Naive thymus-derived CD4-positive, alpha-beta T cell (primary cell): ENCODE measurements around the gene CIAPIN1. TPM values are rescaled to one million over a fixed set of nuclear protein-coding genes. Genes with fewer than 3 reads are reported as not detected.
A peak's percentile ranks its signal among the peaks of the same experiment; 100 is the strongest.

Experiments used
- ATAC-seq: fragments of 150-1000 bp; cut with Tn5 transposase; 2 replicates; pipeline ENCODE4 v1.10.0; 2021; ENCODE audit warnings: mild to moderate bottlenecking, moderate library complexity
- CTCF ChIA-PET: fragments of 350-600 bp; sonication (Branson Sonifier 250); formaldehyde crosslinking; loops from one replicate; lab custom pipeline; 2021; ENCODE audit warnings: antibody characterized with exemption; lab: Charles Lee
- POLR2A ChIA-PET: fragments of 350-600 bp; sonication (Branson Sonifier 250); formaldehyde crosslinking; loops from one replicate; lab custom pipeline; 2021; ENCODE audit warnings: antibody characterized with exemption, inconsistent platforms; lab: Charles Lee
- DNase-seq, 9 donors: peaks; one replicate each; pipeline versions ENCODE4 v3.0.0 to v3.0.0-alpha.2; 2020 to 2022; ENCODE audit warnings: mixed read lengths in 1 of 9
- H3K27ac ChIP-seq: one replicate; pipeline ENCODE4 v1.7.0; 2013; ENCODE audit warnings: mild to moderate bottlenecking, low read depth, low read length, moderate library complexity
- H3K27me3 ChIP-seq, 2 donors: one replicate each; pipeline ENCODE4 v1.7.0; 2013; ENCODE audit warnings: low read length in 2 of 2, mild to moderate bottlenecking in 2 of 2, moderate library complexity in 2 of 2; ENCODE audit not compliant: control insufficient read depth in 2 of 2, insufficient read depth in 2 of 2
- H3K36me3 ChIP-seq, 3 experiments: 1 replicate in 2 of 3; 2 replicates in 1 of 3; pipeline ENCODE4 v1.7.0; 2013; ENCODE audit warnings: low read length in 3 of 3, mild to moderate bottlenecking in 3 of 3, moderate library complexity in 1 of 3; ENCODE audit not compliant: insufficient read depth in 3 of 3, control insufficient read depth in 2 of 3
- H3K4me1 ChIP-seq, 2 donors: one replicate each; pipeline ENCODE4 v1.7.0; 2013; ENCODE audit warnings: low read length in 2 of 2, mild to moderate bottlenecking in 2 of 2, moderate library complexity in 1 of 2; ENCODE audit not compliant: control insufficient read depth in 2 of 2, insufficient read depth in 2 of 2
- H3K4me3 ChIP-seq: 2 replicates; pipeline ENCODE4 v1.7.0; 2013; ENCODE audit warnings: mild to moderate bottlenecking, low read length
- H3K9me3 ChIP-seq, 3 experiments: 1 replicate in 2 of 3; 2 replicates in 1 of 3; pipeline ENCODE4 v1.7.0; 2013; ENCODE audit warnings: low read length in 3 of 3; ENCODE audit not compliant: control insufficient read depth in 2 of 3
- H3K27ac Mint-ChIP-seq, 9 donors: one replicate each; pipeline ENCODE4 v1.8.0; 2020 to 2022; ENCODE audit warnings: mixed read lengths in 9 of 9, mild to moderate bottlenecking in 8 of 9, moderate library complexity in 5 of 9, inconsistent platforms in 2 of 9
- H3K27me3 Mint-ChIP-seq, 5 donors: one replicate each; pipeline ENCODE4 v1.8.0; 2021 to 2022; ENCODE audit warnings: mixed read lengths in 5 of 5, mild to moderate bottlenecking in 1 of 5
- H3K36me3 Mint-ChIP-seq, 5 donors: one replicate each; pipeline ENCODE4 v1.8.0; 2020 to 2022; ENCODE audit warnings: mixed read lengths in 5 of 5, mild to moderate bottlenecking in 3 of 5, inconsistent platforms in 1 of 5
- H3K4me1 Mint-ChIP-seq, 7 donors: one replicate each; pipeline ENCODE4 v1.8.0; 2020 to 2022; ENCODE audit warnings: mixed read lengths in 7 of 7, mild to moderate bottlenecking in 3 of 7, inconsistent platforms in 1 of 7
- H3K4me3 Mint-ChIP-seq, 10 donors: one replicate each; pipeline ENCODE4 v1.8.0; 2020 to 2022; ENCODE audit warnings: mild to moderate bottlenecking in 10 of 10, mixed read lengths in 10 of 10, moderate library complexity in 6 of 10, inconsistent platforms in 2 of 10
- H3K9me3 Mint-ChIP-seq, 11 donors: one replicate each; pipeline ENCODE4 v1.8.0; 2020 to 2022; ENCODE audit warnings: mixed read lengths in 11 of 11, mild to moderate bottlenecking in 4 of 11, inconsistent platforms in 1 of 11, moderate library complexity in 1 of 11
- intact Hi-C, 2 donors: fragments of 100-400 bp; cut with micrococcal nuclease; formaldehyde crosslinking; loops; one replicate each; pipeline ENCODE4 v1.15.1; 2023
- polyA plus RNA-seq, 2 donors: library from polyadenylated mRNA; unstranded; fragments of 300-500 nt; fragmentation: Illumina TruSeq; gene quantifications; one replicate each; pipeline ENCODE4 v1.2.3, GENCODE V29; 2021
- total RNA-seq, 6 experiments: library from RNA in 5 of 6; stranded (reverse) in 5 of 6; gene quantifications; 1 replicate in 5 of 6; 2 replicates in 1 of 6; pipeline ENCODE4 v1.2.3 and lab custom pipeline; 2021 to 2026

CIAPIN1 gene
- total and polyA plus RNA-seq, 7 experiments from 2014 or later: 33.6 to 119 (median 45.7) TPM

GRCh38 chr16:57479976-57480753 lies 33.0 kb upstream of the CIAPIN1 start:
- no peaks in the 10 kb centered on the region for H3K36me3 ChIP-seq
- Mint-ChIP-seq H3K27ac (no peak overlapping the region), H3K27me3 (peaks cover 0 to 6% (median 0%) of the 10 kb centered on the region in 5 donors), H3K4me3 (peak overlapping the region in 1 of 10 donors; percentile 30), H3K36me3 (no peaks in the 10 kb centered on the region), H3K9me3 (no peaks in the 10 kb centered on the region), H3K4me1 (peaks cover 13 to 29% (median 20%) of the 10 kb centered on the region in 7 donors)
- H3K27ac ChIP-seq: no peak overlapping the region
- no peaks in the 10 kb centered on the region for H3K27me3 ChIP-seq
- no peak for ATAC-seq
- H3K4me1 ChIP-seq: peaks cover 7 to 13% of the 10 kb centered on the region in 2 donors
- ChIA-PET POLR2A (interaction anchor here (2.0 kb wide), 1 partner anchor 18 kb away, joined by 8 read pairs; the partner anchor contains the start of gene POLR2C), CTCF (interaction anchor here (0.6 kb wide), 1 partner anchor 414 kb away, joined by 3 read pairs; no protein-coding TSS in a partner anchor)
- no peaks in the 10 kb centered on the region for H3K9me3 ChIP-seq
- no peak overlapping the region for H3K4me3 ChIP-seq
- intact Hi-C loops: no loop called here
- DNase-seq: no peak

GRCh38 chr16:57479205-57479975 lies 32.2 kb upstream of the CIAPIN1 start:
- Histone ChIP-seq H3K9me3 (no peaks in the 10 kb centered on the region), H3K4me3 (no peak overlapping the region), H3K4me1 (peaks cover 7 to 8% of the 10 kb centered on the region in 2 donors), H3K27me3 (no peaks in the 10 kb centered on the region), H3K27ac (no peak overlapping the region), H3K36me3 (no peaks in the 10 kb centered on the region)
- POLR2A ChIA-PET: interaction anchor here (2.0 kb wide), 1 partner anchor 17 kb away, joined by 8 read pairs; the partner anchor contains the start of gene POLR2C
- Mint-ChIP-seq H3K36me3 (no peaks in the 10 kb centered on the region), H3K27ac (no peak overlapping the region), H3K9me3 (no peaks in the 10 kb centered on the region), H3K4me1 (peaks cover 8 to 22% (median 17%) of the 10 kb centered on the region in 7 donors), H3K4me3 (peak overlapping the region in 3 of 10 donors; percentile 6 to 30 (median 18)), H3K27me3 (peaks cover 0 to 2% (median 0%) of the 10 kb centered on the region in 5 donors)
- intact Hi-C loops: no loop called here
- CTCF ChIA-PET: no interaction called here
- DNase-seq (no peak), ATAC-seq (no peak)

- no peaks in the 10 kb centered on the region for H3K36me3 Mint-ChIP-seq
- Histone ChIP-seq H3K4me1 (peaks cover 7 to 8% of the 10 kb centered on the region in 2 donors), H3K9me3 (no peaks in the 10 kb centered on the region), H3K36me3 (no peaks in the 10 kb centered on the region), H3K27ac (no peak overlapping the region), H3K4me3 (no peak overlapping the region), H3K27me3 (no peaks in the 10 kb centered on the region)
- ChIA-PET POLR2A (no interaction called here), CTCF (no interaction called here)
- H3K27ac Mint-ChIP-seq: peak overlapping the region in 2 of 9 donors; percentile 7 to 46
- peaks cover 7 to 22% (median 17%) of the 10 kb centered on the region in 7 donors for H3K4me1 Mint-ChIP-seq
- no peaks in the 10 kb centered on the region for H3K9me3 Mint-ChIP-seq
- peak overlapping the region in 1 of 10 donors; percentile 16 for H3K4me3 Mint-ChIP-seq
- intact Hi-C loops: no loop called here
- ATAC-seq (no peak), DNase-seq (no peak)
- H3K27me3 Mint-ChIP-seq: peaks cover 0 to 2% (median 0%) of the 10 kb centered on the region in 5 donors
Observed at GRCh38 chr16:57478396-57479204, 31.4 kb upstream of the CIAPIN1 start.

- intact Hi-C loops: no loop called here
Observed at GRCh38 chr16:57477531-57478202, 30.5 kb upstream of the CIAPIN1 start.

GRCh38 chr16:57476546-57477410 lies 29.6 kb upstream of the CIAPIN1 start:
- Mint-ChIP-seq H3K27ac (peak overlapping the region in 1 of 9 donors; percentile 47), H3K4me3 (peak overlapping the region in 4 of 10 donors; percentile 30 to 73 (median 58)), H3K36me3 (peaks cover 0 to 5% (median 0%) of the 10 kb centered on the region in 5 donors), H3K4me1 (peaks cover 13 to 26% (median 17%) of the 10 kb centered on the region in 7 donors), H3K27me3 (peaks cover 0 to 2% (median 0%) of the 10 kb centered on the region in 5 donors), H3K9me3 (no peaks in the 10 kb centered on the region)
- intact Hi-C loops: loop anchor here (1.0 kb wide), 2 partner anchors 10 to 43 kb away; partner anchors contain the start of gene DOK4 (in 1 of the 2)
- Histone ChIP-seq H3K36me3 (peaks cover 0 to 18% (median 0%) of the 10 kb centered on the region in 3 experiments), H3K9me3 (no peaks in the 10 kb centered on the region), H3K27me3 (no peaks in the 10 kb centered on the region), H3K4me3 (no peak overlapping the region), H3K27ac (peak overlapping the region; percentile 45), H3K4me1 (peaks cover 7 to 8% of the 10 kb centered on the region in 2 donors)
- ATAC-seq: no peak
- ChIA-PET POLR2A (interaction anchor here (0.9 to 1.2 kb wide), 2 partner anchors 13 to 19 kb away, joined by 3 read pairs; no protein-coding TSS in a partner anchor), CTCF (interaction anchor here (1.0 to 1.5 kb wide), 2 partner anchors 9 to 44 kb away, joined by 3 read pairs; partner anchors contain the start of gene DOK4)
- no peak for DNase-seq

More at GRCh38 chr16:57477531-57478202, 30.5 kb upstream of the CIAPIN1 start:
- ATAC-seq (no peak), DNase-seq (no peak)
- Histone ChIP-seq H3K4me1 (peaks cover 7 to 8% of the 10 kb centered on the region in 2 donors), H3K27ac (no peak overlapping the region), H3K36me3 (peaks cover 0 to 9% (median 0%) of the 10 kb centered on the region in 3 experiments), H3K9me3 (no peaks in the 10 kb centered on the region), H3K27me3 (no peaks in the 10 kb centered on the region), H3K4me3 (no peak overlapping the region)
- ChIA-PET CTCF (no interaction called here), POLR2A (interaction anchor here (1.2 kb wide), 1 partner anchor 14 kb away, joined by 3 read pairs; no protein-coding TSS in a partner anchor)
- Mint-ChIP-seq H3K27ac (peak overlapping the region in 1 of 9 donors; percentile 47), H3K27me3 (peaks cover 0 to 2% (median 0%) of the 10 kb centered on the region in 5 donors), H3K36me3 (no peaks in the 10 kb centered on the region), H3K4me3 (no peak overlapping the region), H3K4me1 (peaks cover 7 to 22% (median 17%) of the 10 kb centered on the region in 7 donors), H3K9me3 (no peaks in the 10 kb centered on the region)
